GM21619 (cell line): ENCODE data around the gene PIGM.

Experiments used
- ATAC-seq: cut with Tn5 transposase; IDR thresholded peaks from one replicate; pipeline ENCODE4 v1.9.1; 2021; ENCODE audit not compliant: unreplicated experiment

PIGM gene

DNA sequence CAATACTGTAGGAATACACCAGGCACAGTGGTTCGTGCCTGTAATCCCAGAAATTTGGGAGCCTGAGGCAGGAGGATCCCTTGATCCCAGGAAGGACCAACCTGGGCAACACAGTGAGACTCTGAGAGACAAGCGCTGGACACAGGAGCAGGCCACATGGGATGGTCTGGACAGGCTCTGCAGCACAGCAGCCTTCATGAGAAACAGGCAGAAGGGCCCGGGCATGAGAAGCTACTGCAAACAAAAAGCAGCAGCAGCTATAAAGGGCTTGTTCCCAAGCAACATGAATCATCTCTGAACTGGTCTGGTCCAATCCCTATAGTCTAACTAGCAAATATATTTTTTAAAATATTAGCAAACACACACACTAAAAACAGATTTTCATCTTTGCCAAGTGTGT lies 42.2 kb downstream of the PIGM start:
- no peak for ATAC-seq

DNA sequence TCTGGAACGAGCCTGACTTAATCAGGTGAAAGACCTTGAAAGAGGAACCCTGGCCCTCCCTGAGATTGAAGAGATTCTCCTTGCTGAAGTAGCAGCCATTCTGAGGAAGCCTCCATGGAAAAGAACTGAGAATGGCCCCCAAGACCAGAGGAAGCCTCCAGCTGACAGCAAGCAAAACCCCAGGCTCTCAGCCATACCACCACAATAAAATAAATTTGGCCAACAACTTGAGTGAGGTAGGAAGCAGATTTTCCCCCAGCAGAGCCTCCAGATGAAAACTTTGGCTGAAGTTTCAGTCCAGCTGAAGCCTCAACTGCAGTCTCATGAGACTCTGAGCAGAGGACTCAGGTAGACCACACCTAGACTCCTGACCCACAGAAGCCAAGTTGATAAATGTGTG lies 43.8 kb downstream of the PIGM start:
- no peak for ATAC-seq

DNA sequence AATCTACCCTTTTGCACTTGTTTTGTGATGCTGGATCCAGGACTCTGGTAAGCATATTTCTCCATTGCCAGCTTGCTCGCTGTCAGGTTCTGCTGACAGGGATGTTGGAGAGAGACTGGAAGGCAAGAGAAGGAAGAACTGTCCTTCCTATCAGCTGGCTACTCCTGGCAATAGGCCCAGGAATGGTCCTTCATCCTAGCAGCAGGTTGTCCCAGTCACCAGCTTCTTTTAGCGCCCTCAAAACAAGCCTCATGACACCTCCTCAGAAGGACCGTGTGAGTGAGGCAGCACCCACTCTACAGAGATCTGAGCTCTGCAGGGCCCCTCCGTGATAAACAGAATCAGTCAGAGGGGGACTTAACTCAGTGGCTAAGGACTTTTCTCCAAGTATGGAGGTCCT lies 44.6 kb downstream of the PIGM start:
- no peak for ATAC-seq

DNA sequence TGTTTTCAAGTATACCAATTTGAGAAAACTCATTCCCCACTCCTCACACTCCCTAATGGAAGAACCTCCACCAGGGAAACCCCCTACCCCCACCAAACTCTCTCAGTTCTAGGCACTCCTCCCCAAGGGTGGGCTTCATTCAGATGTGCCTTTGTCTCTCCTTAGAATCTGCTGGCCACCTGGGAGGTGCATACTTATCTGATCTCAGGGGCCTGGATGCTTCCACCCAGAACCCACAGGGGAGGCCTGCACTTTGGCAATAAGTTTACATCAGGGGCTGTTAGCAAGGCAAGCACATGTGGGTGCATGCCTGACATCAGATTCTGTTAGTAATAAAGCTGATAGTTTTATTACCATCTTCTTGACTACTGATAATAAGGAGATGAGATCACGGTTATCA lies 45.3 kb downstream of the PIGM start:
- no peak for ATAC-seq

DNA sequence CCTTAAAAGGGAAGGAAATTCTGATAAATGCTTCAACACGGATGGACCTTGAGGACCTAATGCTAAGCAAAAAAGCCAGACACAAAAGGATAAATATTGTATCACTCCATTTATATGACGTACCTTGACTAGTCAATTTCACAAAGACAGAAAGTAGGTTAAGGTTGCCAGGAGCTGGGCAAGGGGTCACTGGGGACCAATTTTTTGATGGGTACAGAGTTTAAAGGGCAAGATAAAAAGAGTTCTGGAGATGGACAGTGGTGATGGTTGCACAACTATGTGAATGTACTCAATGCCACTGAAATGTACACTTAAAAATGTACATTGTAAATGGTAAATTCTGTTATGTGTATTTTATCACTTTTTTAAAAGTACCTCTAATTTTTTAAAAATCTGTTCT lies 45.7 kb downstream of the PIGM start:
- no peak for ATAC-seq

DNA sequence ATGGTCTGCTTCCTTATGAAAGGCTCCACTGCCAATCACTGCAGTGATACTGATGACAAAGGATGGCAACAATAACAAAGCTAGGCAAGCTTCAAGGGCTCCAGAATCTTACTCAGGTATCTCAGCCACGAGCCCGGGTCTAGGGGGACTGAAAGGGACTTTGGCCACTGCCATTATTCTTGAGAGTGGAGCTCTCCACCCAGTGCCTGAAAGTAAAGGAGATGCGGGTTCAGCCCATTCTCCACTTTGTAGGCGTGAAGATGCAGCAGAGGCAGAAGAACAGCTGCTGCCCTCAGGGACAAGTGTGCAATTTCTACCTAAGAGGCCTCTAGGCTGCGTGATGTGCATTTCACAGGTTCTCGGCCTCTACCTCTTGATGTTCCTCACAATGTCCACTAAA lies 46.3 kb downstream of the PIGM start:
- no peak for ATAC-seq

DNA sequence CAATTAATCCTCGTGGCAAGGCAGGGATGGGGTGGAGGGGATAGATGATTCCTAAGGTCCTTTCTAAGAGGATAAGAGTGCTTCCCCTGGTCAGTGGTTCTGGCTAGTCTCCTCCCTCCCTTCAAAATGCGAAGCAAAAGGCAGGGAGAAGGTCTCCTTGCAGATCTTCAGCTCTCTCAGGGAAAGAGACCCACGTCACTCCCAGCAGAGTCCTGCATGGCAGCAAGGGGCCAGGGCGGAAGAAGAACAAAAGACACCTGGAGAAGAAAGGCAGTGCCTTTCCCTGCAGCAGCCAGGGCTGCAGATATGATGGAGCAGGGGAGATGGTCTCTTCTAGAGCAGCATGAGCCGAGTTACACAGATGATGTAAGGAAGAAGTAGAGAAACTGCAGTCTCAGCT lies 48.1 kb downstream of the PIGM start:
- ATAC-seq: no peak

DNA sequence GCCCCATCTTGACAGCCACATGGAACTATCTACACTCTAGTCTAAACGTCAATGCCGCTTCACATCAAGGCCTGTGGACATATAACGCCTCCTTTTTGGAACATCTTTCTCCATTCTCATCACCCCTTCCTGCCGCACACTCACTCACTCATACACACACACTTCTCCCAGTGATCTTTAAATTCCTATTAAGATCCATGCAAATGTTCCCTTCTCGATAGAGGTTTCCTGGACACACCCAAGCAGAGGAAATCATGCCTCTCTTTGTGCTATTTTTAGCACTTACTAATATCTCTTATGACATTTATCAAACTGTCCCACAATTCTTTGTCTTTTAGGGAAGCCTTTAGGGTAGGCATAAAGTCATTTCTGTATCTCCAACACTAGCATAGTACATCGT lies 49.5 kb downstream of the PIGM start:
- no peak for ATAC-seq

DNA sequence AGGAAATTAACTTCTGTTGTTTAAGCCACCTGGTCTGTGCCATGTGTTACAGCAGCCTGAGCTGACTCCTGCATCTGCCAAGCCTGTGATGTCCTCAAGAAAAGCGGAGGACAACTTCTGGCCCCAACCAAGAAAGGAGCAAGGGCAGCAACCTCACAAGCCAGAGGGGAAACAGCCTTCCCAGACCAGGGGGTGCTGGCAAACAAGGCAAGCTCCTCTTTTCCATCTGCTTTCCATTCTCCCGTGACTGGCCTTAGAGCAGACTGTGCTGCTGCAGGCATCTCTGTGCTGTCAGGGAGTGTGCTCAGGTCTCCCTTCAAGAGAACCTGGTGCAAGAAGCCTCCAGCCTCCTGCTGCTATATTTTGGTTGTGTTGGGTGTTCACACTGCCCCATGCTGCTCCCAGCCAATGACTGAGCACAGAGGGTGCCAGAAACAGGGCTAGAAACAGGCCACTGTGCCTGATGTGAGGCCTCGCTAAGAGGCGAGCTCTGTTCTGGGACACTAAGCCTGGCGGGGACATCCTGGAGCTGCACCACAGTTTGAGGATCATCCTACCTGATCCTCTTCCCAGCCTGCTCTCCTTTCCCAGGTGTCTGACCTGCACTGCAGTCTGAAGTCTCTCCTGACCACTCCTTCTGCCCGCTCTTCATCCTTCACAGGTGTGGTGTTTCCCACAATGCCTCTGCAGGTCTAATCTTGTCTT lies 50.3 kb downstream of the PIGM start:
- no peak for ATAC-seq

DNA sequence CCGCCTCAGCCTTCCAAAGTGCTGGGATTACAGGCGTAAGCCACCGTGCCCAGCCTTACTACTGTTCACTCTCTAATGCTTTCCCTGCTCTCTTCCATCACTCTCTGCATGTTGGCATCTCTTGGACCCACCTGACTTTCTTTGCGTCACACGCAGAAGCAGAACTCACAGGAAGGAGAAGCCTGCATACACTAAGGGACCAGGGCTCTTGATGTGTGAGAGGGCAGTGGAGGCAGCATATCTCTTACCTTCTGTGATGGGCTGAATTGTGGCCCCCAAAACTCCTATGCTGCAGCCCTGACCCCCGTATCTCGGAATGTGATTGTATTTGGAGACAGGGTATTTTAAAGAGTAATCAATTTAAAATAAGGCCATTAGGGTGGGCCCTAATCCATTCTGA lies 51.0 kb downstream of the PIGM start:
- ATAC-seq: no peak

DNA sequence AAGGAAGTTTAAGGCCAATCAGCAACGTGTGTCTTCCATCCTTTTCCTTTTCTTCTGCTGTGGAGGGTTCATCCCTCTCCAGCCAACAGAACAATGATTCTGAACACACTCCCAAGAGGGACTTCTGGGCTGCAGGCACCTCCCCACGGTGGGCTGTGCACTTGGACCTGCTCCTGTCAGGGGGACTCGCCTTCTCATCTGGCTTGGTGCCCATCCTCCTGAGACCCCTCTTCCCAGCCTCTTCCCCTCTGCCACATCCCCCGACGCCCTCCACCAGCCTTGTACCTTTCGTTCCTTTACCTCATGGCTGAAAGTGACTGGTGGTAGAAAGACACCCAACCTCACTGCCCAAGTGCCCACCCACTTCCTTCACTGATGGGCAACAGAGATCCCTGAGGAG lies 51.7 kb downstream of the PIGM start:
- no peak for ATAC-seq

DNA sequence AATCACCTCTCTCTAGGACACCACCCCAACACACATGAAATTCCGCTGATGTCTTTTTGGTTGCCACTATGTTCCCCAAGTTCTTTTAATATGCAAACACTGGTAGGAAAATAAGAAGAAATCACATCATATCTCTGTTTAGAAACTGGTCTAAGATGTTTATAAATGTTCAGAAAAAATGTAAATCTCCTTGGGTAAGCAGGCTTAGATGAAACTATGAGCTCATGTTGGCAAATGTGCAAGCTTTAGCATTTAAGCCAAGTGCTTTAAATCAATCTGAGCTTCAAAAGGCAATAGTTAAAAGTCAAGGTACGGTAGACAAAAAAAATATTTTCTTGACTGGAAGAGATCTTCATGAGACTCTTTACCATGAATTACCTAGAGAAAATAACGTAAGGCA lies 52.5 kb downstream of the PIGM start:
- ATAC-seq: no peak

DNA sequence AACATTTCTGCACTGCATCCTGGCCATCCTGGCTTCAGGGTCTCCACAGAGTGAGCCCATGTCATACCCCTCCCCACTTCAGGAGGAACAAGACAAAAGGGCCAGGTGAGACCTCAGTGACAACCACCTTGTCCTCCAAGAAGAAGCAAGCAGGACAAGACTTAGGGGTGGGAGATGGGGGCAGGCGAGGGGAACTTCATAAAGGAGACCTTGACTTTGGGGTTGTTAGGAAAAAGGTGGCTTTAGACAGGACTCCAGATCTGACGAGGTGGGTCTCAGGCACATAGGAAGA lies 53.7 kb downstream of the PIGM start:
- ATAC-seq: no peak

DNA sequence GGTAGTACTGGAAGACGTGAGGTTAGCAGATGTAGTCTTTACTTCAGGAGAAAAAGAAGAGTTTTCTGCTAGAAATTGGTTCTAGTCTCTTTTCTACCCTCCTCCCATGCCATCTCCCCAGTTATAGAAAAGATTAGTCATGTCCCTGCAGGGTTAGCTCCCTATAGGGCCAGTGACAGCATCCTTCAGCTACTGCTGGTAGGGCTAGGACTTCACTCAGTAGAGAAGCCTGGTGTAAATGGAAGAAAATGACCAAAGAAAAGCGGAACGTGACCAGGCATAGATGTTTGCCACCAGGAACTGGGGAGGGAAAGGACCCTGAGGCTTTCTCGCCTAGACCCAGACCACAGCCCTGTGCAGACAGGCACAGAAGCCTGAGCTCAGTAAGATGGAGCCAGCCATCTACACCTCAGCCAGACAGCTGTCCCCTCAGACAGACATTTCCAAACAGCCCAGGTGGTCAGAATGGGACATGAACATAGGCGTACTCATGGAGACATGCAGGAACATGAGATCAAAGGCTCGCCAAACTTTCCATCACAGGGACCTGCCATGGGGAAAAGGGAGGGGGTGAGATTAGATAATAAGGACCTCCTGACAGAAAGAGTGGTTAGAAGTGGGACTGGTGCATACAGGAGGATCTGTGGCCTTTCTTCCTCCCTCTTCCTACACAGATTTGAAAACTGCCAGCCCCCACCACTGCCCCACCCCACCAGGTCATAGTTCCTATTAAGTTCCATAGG lies 54.3 kb downstream of the PIGM start:
- ATAC-seq: no peak
